SK-N-SH (cell line): Measurements from ENCODE around the gene CALM1.

Experiments used
- MXI1 ChIP-seq: IDR thresholded peaks from 2 replicates; pipeline ENCODE4 v1.6.1; 2012; ENCODE audit warnings: mild to moderate bottlenecking, low read depth, low read length, improper control_type of control experiment
- RAD21 ChIP-seq: IDR thresholded peaks from 2 replicates; pipeline ENCODE4 v1.6.1; 2012; ENCODE audit warnings: mild to moderate bottlenecking, low read length

GRCh38 chr14:90445011-90445410 lies 48.2 kb downstream of the CALM1 start:
- TF ChIP-seq RAD21 (no peak), MXI1 (no peak)
